ENCODE data around the gene NCOA5. TPM values are rescaled to one million over a fixed set of nuclear protein-coding genes. Genes with fewer than 3 reads are reported as not detected.

Gene NCOA5
- total RNA-seq, 1 experiment from 2014 or later, result 52.5 TPM

DNA sequence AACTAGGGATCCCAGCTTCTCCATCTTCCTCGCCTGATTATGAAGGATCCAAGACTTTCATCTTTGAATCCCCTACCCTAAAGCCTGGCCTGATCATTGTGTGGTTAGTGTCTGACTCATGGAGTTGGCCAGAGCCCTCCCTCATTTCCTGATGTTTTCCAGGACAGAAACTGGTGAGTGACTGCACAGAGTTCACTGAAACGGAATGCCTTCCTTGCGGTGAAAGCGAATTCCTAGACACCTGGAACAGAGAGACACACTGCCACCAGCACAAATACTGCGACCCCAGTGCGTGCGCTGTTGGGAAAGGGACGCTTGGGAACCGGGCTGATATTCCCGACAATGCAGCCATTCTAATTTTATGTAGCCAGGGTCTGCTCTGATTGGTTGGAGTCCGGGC, 32.3 kb upstream of the NCOA5 start:
- Mint-ChIP-seq H3K27ac (ENCODE audit: unreplicated experiment) (no peak overlapping the region), H3K4me3 (ENCODE audit: unreplicated experiment) (no peak overlapping the region), H3K4me1 (ENCODE audit: low read depth, unreplicated experiment) (no peaks in the 10 kb centered on the region), H3K27me3 (ENCODE audit: insufficient read depth, unreplicated experiment) (peaks cover 37% of the 10 kb centered on the region), H3K9me3 (ENCODE audit: unreplicated experiment) (no peaks in the 10 kb centered on the region), H3K36me3 (ENCODE audit: insufficient read depth, unreplicated experiment) (no peaks in the 10 kb centered on the region)
- CTCF ChIA-PET, result no interaction called here
- no TSS peak for BruUV-seq (replicated peaks)
- Histone ChIP-seq H3K27me3 (replicated peaks; ENCODE audit: control insufficient read depth, insufficient read depth, low read length) (peaks cover 1% of the 10 kb centered on the region; the same call in 1 of the 2 replicates), H3K4me3 (ENCODE audit: low read depth, low read length) (no peak overlapping the region), H3K9me3 (0 out of 2 replicates have a peak, but pooled peaks cover 3% of the 10 kb centered on the region), H3K4me1 (no peaks in the 10 kb centered on the region), H3K36me3 (ENCODE audit: control insufficient read depth, insufficient read depth, low read length) (no peaks in the 10 kb centered on the region)
- peak in 1 of 2 experiments; percentile 37 for DNase-seq
- TF ChIP-seq CTCF (IDR thresholded peaks at IDR 0.05; ENCODE audit: insufficient read depth in 1 of 2, low read depth in 1 of 2, low read length in 1 of 2, severe bottlenecking in 1 of 2, unreplicated experiment in 1 of 2), result no peak
- POLR2A ChIA-PET, result no interaction called here
- intact Hi-C loops (cut with micrococcal nuclease; ENCODE audit: unreplicated experiment), result no loop called here

- no peak for TF ChIP-seq CTCF (IDR thresholded peaks at IDR 0.05; ENCODE audit: insufficient read depth in 1 of 2, low read depth in 1 of 2, low read length in 1 of 2, severe bottlenecking in 1 of 2, unreplicated experiment in 1 of 2)
- no TSS peak for BruUV-seq (replicated peaks)
- Mint-ChIP-seq H3K4me1 (ENCODE audit: low read depth, unreplicated experiment) (no peaks in the 10 kb centered on the region), H3K36me3 (ENCODE audit: insufficient read depth, unreplicated experiment) (no peaks in the 10 kb centered on the region), H3K27me3 (ENCODE audit: insufficient read depth, unreplicated experiment) (peaks cover 32% of the 10 kb centered on the region), H3K9me3 (ENCODE audit: unreplicated experiment) (no peaks in the 10 kb centered on the region), H3K4me3 (ENCODE audit: unreplicated experiment) (no peak overlapping the region), H3K27ac (ENCODE audit: unreplicated experiment) (no peak overlapping the region)
- peaks cover 1% of the 10 kb centered on the region; the same call in 1 of the 2 replicates for H3K27me3 ChIP-seq (replicated peaks; ENCODE audit: control insufficient read depth, insufficient read depth, low read length)
- H3K9me3 ChIP-seq, result 0 out of 2 replicates have a peak, but pooled peaks cover 3% of the 10 kb centered on the region
- DNase-seq, result peak in 1 of 2 experiments; percentile 17
- H3K4me3 ChIP-seq (ENCODE audit: low read depth, low read length), result no peak overlapping the region
- intact Hi-C loops (cut with micrococcal nuclease; ENCODE audit: unreplicated experiment), result no loop called here
- CTCF ChIA-PET, result interaction anchor here (0.6 kb wide), 1 partner anchor 312 kb away, joined by 3 read pairs; no protein-coding TSS in a partner anchor
- H3K4me1 ChIP-seq, result no peaks in the 10 kb centered on the region
- no peaks in the 10 kb centered on the region for H3K36me3 ChIP-seq (ENCODE audit: control insufficient read depth, insufficient read depth, low read length)
- POLR2A ChIA-PET, result no interaction called here
Observed at GRCh38 chr20:46121184-46121930, 31.6 kb upstream of the NCOA5 start.

DNA sequence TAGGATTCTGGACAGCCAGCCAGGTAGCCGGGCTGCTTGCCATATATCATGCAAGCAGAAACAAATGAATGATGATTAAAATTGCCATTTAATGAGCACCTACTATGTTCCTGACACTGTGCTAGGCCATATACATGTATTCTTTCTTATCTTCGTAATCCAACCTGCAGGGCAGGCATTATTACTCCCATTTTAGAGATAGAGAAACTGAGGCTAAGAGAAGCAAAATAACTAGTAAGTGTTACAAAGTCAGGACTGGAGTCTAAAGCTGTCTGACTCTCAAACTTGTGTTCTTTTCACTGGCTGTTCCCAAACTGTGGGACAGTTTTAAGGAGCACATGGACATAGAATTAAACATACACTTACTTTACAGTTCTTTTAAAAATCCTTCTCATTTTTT, 30.4 kb upstream of the NCOA5 start:
- CTCF ChIA-PET, result interaction anchor here (2.0 kb wide), 1 partner anchor 8 kb away, joined by 6 read pairs; no protein-coding TSS in a partner anchor
- no peak for DNase-seq
- TF ChIP-seq CTCF (IDR thresholded peaks at IDR 0.05; ENCODE audit: insufficient read depth in 1 of 2, low read depth in 1 of 2, low read length in 1 of 2, severe bottlenecking in 1 of 2, unreplicated experiment in 1 of 2), result no peak
- no peaks in the 10 kb centered on the region for H3K9me3 Mint-ChIP-seq (ENCODE audit: unreplicated experiment)
- H3K27ac Mint-ChIP-seq (ENCODE audit: unreplicated experiment), result no peak overlapping the region
- H3K36me3 Mint-ChIP-seq (ENCODE audit: insufficient read depth, unreplicated experiment), result no peaks in the 10 kb centered on the region
- H3K4me1 Mint-ChIP-seq (ENCODE audit: low read depth, unreplicated experiment), result no peaks in the 10 kb centered on the region
- no peak overlapping the region for H3K4me3 Mint-ChIP-seq (ENCODE audit: unreplicated experiment)
- H3K27me3 Mint-ChIP-seq (ENCODE audit: insufficient read depth, unreplicated experiment), result peaks cover 30% of the 10 kb centered on the region
- Histone ChIP-seq H3K27me3 (replicated peaks; ENCODE audit: control insufficient read depth, insufficient read depth, low read length) (no peaks in the 10 kb centered on the region; the same call in 1 of the 2 replicates), H3K9me3 (0 out of 2 replicates have a peak, but pooled peaks cover 3% of the 10 kb centered on the region), H3K4me3 (ENCODE audit: low read depth, low read length) (no peak overlapping the region), H3K36me3 (ENCODE audit: control insufficient read depth, insufficient read depth, low read length) (no peaks in the 10 kb centered on the region), H3K4me1 (no peaks in the 10 kb centered on the region)
- BruUV-seq (replicated peaks), result no TSS peak
- POLR2A ChIA-PET, result no interaction called here
- intact Hi-C loops (cut with micrococcal nuclease; ENCODE audit: unreplicated experiment), result no loop called here

All from Caco-2 (cell line).